ENCODE measurements around the gene OTULIN.

OTULIN gene

GRCh38 chr5:14664270-14665100 is at the start of gene OTULIN:
Gene OTULIN (plus strand): TSS chr5:14664718. CDS start chr5:14664826, 108 bp downstream.
- DNase-seq, result peak; percentile 71 to 81

DNA sequence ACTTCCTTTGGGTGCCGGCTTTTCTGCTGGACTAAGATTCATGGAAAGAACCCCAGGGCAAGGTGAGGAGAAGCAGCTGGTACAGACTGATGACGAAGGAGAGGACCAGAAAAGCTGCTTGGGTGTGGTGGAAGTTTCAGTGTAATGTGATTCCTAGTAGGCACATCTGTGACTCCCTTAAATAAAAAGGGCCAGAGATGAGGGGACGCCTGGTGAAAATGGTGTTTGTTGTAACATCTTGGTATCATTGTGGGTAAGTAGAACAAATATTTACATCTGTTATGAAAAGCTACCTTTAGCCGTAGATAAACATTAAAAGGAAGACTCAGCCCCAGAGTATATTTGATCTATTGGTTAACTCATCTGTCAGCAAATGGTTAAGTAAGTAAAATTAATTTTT is 49.2 kb upstream of the OTULIN start:
- no peak for DNase-seq

- no peak for DNase-seq
Measured at GRCh38 chr5:14617441-14617840, 47.1 kb upstream of the OTULIN start.

GRCh38 chr5:14627270-14627669 is 37.2 kb upstream of the OTULIN start:
- no peak for DNase-seq

GRCh38 chr5:14628346-14628745 is 36.2 kb upstream of the OTULIN start:
- DNase-seq, result peak in 1 of 2 donors; percentile 48

GRCh38 chr5:14630671-14631070 is 33.8 kb upstream of the OTULIN start:
- DNase-seq, result no peak

GRCh38 chr5:14635656-14636055 is 28.9 kb upstream of the OTULIN start:
- no peak for DNase-seq

DNA sequence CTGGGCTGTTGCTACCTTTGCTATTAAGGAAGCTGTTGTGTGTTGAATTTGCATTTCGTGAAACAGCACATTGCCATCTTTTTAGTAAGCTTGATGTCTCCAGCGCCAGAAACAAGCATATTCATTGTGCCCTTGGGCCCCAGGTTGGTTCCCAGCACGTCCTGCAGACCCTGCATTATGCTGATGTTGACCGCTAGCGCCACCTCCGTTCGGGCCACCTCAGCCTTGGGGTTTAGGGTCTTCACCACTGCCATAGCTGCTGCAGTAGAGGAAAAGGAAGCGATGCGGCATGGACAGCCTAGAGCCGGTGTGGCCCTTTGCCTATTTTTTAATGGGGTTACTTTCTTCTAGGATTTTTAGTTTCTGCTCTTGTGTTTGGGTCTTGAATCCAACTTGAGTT is 23.8 kb upstream of the OTULIN start:
- DNase-seq, result no peak

- DNase-seq, result no peak
Measured at GRCh38 chr5:14644623-14645237, 19.8 kb upstream of the OTULIN start.

GRCh38 chr5:14650052-14650451 is 14.5 kb upstream of the OTULIN start:
- DNase-seq, result no peak

- no peak for DNase-seq
Measured at GRCh38 chr5:14655146-14655741, 9.3 kb upstream of the OTULIN start.

DNA sequence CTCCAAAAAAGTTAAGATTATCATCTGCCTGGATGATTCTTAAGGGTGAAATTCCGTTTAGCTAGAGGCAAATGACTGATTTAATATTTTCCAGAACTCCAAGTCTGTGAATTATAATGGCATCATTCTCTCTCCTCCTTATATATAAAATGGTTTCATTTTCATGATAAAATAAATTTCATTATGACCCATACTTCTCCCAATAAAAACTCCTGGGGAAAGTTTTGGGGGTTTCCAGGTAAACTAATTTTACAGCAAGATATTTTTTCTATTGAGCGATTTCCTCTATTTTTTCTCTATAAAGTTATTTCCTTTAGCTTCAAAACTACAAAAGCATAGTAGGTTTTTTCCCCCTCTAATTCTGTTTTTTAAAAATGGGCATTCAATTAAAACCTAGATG is 7.6 kb upstream of the OTULIN start:
- DNase-seq, result no peak

DNA sequence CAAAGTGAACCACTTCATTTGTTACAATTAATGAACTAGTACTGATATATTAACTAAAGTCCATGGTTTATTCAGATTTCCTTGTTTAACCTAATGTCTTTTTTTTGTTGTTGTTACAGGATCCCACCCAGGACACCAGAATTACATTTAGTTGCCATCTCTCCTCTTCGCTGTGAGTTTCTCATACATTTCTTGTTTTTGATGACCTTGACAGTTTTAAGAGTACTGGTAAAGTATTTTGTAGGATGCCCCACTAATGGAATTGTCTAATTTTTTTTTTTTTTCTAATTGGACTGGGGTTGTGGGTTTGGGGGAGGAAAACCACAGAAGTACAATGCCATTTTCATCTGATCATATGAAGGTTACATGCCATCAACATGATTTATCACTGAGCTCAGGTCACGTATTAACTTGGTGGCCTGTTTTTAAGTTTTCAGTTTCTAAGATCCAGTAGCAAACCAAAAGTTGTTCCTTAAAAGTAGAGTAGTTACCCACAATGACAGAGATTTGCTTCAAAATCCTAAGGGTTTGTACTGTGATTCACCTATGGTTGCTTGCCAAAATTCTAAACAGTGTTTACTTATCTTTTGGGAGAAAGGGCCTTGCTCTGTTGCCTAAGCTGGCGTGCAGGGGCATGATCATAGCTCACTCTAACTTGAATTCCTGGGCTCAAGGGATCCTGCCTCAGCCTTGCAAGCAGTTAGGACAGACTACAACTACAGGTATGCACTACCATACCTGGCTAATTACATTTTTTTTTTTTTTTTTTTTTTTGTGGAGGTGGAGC is 4.5 kb upstream of the OTULIN start:
- no peak for DNase-seq

DNA sequence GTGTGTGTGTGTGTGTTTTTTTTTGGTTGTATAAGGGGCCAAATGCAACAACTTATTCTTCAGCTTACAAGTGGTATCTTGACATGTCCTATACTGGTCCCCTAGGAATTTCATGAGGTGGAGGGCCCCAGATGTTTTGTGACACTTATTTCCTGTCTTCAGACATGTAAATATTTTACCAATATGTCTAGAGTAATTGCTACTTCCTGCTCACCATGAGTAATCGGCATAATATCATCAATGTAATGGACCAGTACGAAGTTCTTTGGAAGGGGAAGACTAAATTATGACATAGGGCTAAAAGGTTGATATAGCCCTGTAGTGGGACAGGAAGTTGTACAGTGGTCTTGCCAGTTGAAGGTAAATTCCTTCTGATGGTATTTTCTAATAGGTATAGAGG is 3.7 kb upstream of the OTULIN start:
- no peak for DNase-seq

DNA sequence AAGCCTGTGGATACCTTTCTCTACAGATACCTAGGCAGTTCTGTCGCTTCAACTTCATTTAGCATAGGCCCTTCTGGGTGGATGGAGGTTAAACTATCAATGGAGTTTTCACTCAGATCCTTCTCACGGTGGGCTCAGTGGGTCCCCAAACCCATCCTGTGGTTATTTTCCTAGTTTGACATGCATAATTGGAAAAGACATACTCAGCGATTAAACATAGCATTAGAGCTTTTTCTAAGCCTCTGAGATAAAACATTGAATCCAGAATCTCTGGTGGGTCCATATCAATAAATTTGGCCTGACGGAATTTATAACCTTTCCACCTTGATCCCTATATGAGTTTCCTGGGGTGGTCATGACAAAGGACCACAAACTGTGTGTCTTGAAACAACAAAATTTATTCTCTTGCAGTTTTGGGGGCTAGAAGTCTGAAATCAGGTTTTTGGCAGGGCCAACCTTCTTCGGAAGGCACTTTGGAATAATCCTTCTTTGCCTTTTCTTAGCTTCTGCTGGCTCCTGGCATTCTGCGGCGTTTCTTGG is 1.7 kb upstream of the OTULIN start:
- no peak for DNase-seq

GRCh38 chr5:14663734-14664269 is 716 bp upstream of the OTULIN start:
- DNase-seq, result no peak

GRCh38 chr5:14665101-14665822 is 744 bp downstream of the OTULIN start:
- DNase-seq, result no peak

- no peak for DNase-seq
Measured at GRCh38 chr5:14665949-14666348, 1.4 kb downstream of the OTULIN start.

GRCh38 chr5:14666357-14666756 is 1.8 kb downstream of the OTULIN start:
- no peak for DNase-seq

DNA sequence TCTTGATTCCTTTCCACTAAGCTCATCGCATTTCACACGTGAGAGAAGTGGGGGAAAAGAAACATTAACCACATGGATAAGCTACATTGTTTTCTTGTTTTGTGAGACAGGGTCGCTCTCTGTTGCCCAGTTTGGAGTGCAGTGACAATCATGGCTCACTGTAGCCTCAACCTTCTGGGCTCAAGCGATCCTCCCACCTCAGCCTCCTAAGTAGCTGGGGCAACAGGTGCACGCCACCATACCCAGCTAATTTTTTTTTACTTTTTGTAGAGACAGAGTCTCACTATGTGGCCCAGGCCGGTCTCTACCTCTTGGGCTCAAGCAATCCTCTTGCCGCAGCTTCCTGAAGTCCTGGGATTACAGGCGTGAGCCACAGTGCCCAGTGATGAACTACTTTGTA is 2.8 kb downstream of the OTULIN start:
- no peak for DNase-seq

- DNase-seq, result no peak
Measured at GRCh38 chr5:14667770-14668169, 3.3 kb downstream of the OTULIN start.

- DNase-seq, result no peak
Measured at GRCh38 chr5:14668181-14668591, 3.7 kb downstream of the OTULIN start.

Data from bone marrow (tissue), 2 donors.